Left colon (tissue), 2 donors: ENCODE data around the gene MEGF11. TPM values are rescaled to one million over a fixed set of nuclear protein-coding genes. Genes with fewer than 3 reads are reported as not detected.
"Not testable (repeated sequence)": the region's sequence is repeated elsewhere in the genome, so short reads cannot be mapped to it uniquely, and the experiment has no call there.

Experiments
- ATAC-seq: fragments of 200-7000 bp; cut with Tn5 transposase; one replicate; pipeline ENCODE4 v1.9.1; 2020; ENCODE audit warnings: mild to moderate bottlenecking, moderate library complexity
- DNase-seq, 2 donors: peaks; one replicate each; pipeline ENCODE4 v3.0.0-alpha.2; 2020
- intact Hi-C, 2 donors: fragments of 100-400 bp; cut with DNase I in 1 of 2; cut with micrococcal nuclease in 1 of 2; formaldehyde crosslinking; loops; one replicate each; pipeline versions ENCODE4 v1.11.2 to v1.14.0; 2022; cut with DNase I, micrococcal nuclease
- total RNA-seq, 2 donors: library from RNA; stranded (reverse); fragmentation: NEBNext Ultra II Directional; extraction: Animal tissue kit (Norgen Biotek cat#: 25700); gene quantifications; one replicate each; pipeline ENCODE4 v1.2.1, GENCODE V29; 2021
- donor health status: DM: no; HTN: no; CAD: no.
- donor health status: DM: yes; HTN: yes; CAD: no.

Gene MEGF11
- total RNA-seq, 2 donors from 2014 or later = not detected

- DNase-seq = no peak
- intact Hi-C loops = loop anchor here in 1 of 2 donors (10.0 kb wide), 1 partner anchor 299 kb away; no protein-coding TSS in a partner anchor
- no peak for ATAC-seq
Observed at GRCh38 chr15:66284271-66284670, 30.7 kb upstream of the MEGF11 start.

GRCh38 chr15:66278671-66279070, 25.1 kb upstream of the MEGF11 start:
- ATAC-seq (no peak), DNase-seq (no peak)
- intact Hi-C loops = loop anchor here in 1 of 2 donors (10.0 kb wide), 1 partner anchor 354 kb away; no protein-coding TSS in a partner anchor

GRCh38 chr15:66278056-66278455, 24.5 kb upstream of the MEGF11 start:
- no peak for DNase-seq
- no peak for ATAC-seq
- intact Hi-C loops = loop anchor here in 1 of 2 donors (10.0 kb wide), 1 partner anchor 353 kb away; no protein-coding TSS in a partner anchor

- ATAC-seq (no peak), DNase-seq (no peak)
- intact Hi-C loops = loop anchor here in 1 of 2 donors (10.0 kb wide), 1 partner anchor 352 kb away; no protein-coding TSS in a partner anchor
Observed at GRCh38 chr15:66276546-66276945, 23.0 kb upstream of the MEGF11 start.

- intact Hi-C loops = loop anchor here in 1 of 2 donors (10.0 kb wide), 1 partner anchor 351 kb away; no protein-coding TSS in a partner anchor
- no peak for ATAC-seq
- DNase-seq = no peak
Observed at GRCh38 chr15:66275352-66275751, 21.8 kb upstream of the MEGF11 start.

- DNase-seq (no peak), ATAC-seq (no peak)
- intact Hi-C loops = loop anchor here in 1 of 2 donors (10.0 kb wide), 1 partner anchor 346 kb away; no protein-coding TSS in a partner anchor
Observed at GRCh38 chr15:66270932-66271331, 17.4 kb upstream of the MEGF11 start.

- peak; percentile 99 for ATAC-seq
- peak in 1 of 2 donors; percentile 39 for DNase-seq
- intact Hi-C loops = loop anchor here in 1 of 2 donors (10.0 kb wide), 1 partner anchor 345 kb away; no protein-coding TSS in a partner anchor
Observed at GRCh38 chr15:66269326-66270090, 16.0 kb upstream of the MEGF11 start.

- ATAC-seq (no peak), DNase-seq (no peak)
- intact Hi-C loops = no loop called here
Observed at GRCh38 chr15:66264859-66265513, 11.4 kb upstream of the MEGF11 start.

- DNase-seq, intact Hi-C loops, ATAC-seq: not testable (repeated sequence)
Observed at GRCh38 chr15:66262837-66263236, 9.3 kb upstream of the MEGF11 start.

GRCh38 chr15:66261056-66261455, 7.5 kb upstream of the MEGF11 start:
- ATAC-seq (no peak), DNase-seq (no peak)
- intact Hi-C loops = no loop called here

- DNase-seq = no peak
- intact Hi-C loops = no loop called here
- ATAC-seq = no peak
Observed at GRCh38 chr15:66256692-66257091, 3.1 kb upstream of the MEGF11 start.

GRCh38 chr15:66254951-66255676, 1.6 kb upstream of the MEGF11 start:
- ATAC-seq (no peak), DNase-seq (no peak)
- intact Hi-C loops = no loop called here

GRCh38 chr15:66254089-66254950, 770 bp upstream of the MEGF11 start:
- DNase-seq (no peak), ATAC-seq (no peak)
- intact Hi-C loops = no loop called here

GRCh38 chr15:66252685-66253417, 699 bp downstream of the MEGF11 start:
- intact Hi-C loops = no loop called here
- peak; percentile 45 for ATAC-seq

GRCh38 chr15:66251790-66252684, 1.5 kb downstream of the MEGF11 start:
- intact Hi-C loops = no loop called here
- DNase-seq (peak in 1 of 2 donors; percentile 68), ATAC-seq (peak; percentile 86)

More at GRCh38 chr15:66252685-66253417, 699 bp downstream of the MEGF11 start:
- DNase-seq = peak in 1 of 2 donors; percentile 13

- ATAC-seq = no peak
- DNase-seq = no peak
- intact Hi-C loops = no loop called here
Observed at GRCh38 chr15:66251065-66251789, 2.3 kb downstream of the MEGF11 start.
